HEK293T (cell line): Measurements from ENCODE around the gene GRAP.

Experiments used
- CTCF ChIA-PET: fragments of 350-600 bp; formaldehyde crosslinking; extraction: SDS; loops from one replicate; lab custom pipeline; 2021; ENCODE audit warnings: antibody characterized with exemption, inconsistent platforms; lab: Yijun Ruan, JAX
- POLR2A ChIA-PET: fragments of 350-600 bp; formaldehyde crosslinking; extraction: SDS; loops from one replicate; lab custom pipeline; 2020; ENCODE audit warnings: antibody characterized with exemption, inconsistent platforms; lab: Yijun Ruan, JAX
- DNase-seq: peaks from one replicate; pipeline ENCODE4 v3.0.0; 2012; ENCODE audit warnings: mixed read lengths; ENCODE audit errors: extremely low spot score
- ARNT ChIP-seq: fragments of 450-650 bp; IDR thresholded peaks from 2 replicates; pipeline ENCODE4 v1.6.1; 2017; ENCODE audit warnings: mild to moderate bottlenecking
- BHLHE40 ChIP-seq: fragments of 450-650 bp; IDR thresholded peaks from 2 replicates; pipeline ENCODE4 v1.6.1; 2016; ENCODE audit warnings: mild to moderate bottlenecking, moderate library complexity, borderline replicate concordance
- CTBP1 ChIP-seq: fragments of 450-650 bp; IDR thresholded peaks from 2 replicates; pipeline ENCODE4 v1.6.1; 2016; ENCODE audit warnings: borderline replicate concordance
- ELF4 ChIP-seq: fragments of 450-650 bp; IDR thresholded peaks from 2 replicates; pipeline ENCODE4 v1.6.1; 2017; ENCODE audit warnings: antibody characterized with exemption
- FOXA1 ChIP-seq: fragments of 450-650 bp; IDR thresholded peaks from 2 replicates; pipeline ENCODE4 v1.6.1; 2016; ENCODE audit warnings: mild to moderate bottlenecking
- FOXK2 ChIP-seq: fragments of 450-650 bp; IDR thresholded peaks from 2 replicates; pipeline ENCODE4 v1.6.1; 2016; ENCODE audit warnings: mild to moderate bottlenecking
- FOXM1 ChIP-seq: fragments of 450-650 bp; IDR thresholded peaks from 2 replicates; pipeline ENCODE4 v1.6.1; 2017; ENCODE audit warnings: mild to moderate bottlenecking, borderline replicate concordance
- HDGF ChIP-seq: fragments of 450-650 bp; IDR thresholded peaks from 2 replicates; pipeline ENCODE4 v1.6.1; 2017; ENCODE audit warnings: antibody characterized with exemption, borderline replicate concordance
- L3MBTL2 ChIP-seq: fragments of 450-650 bp; conservative IDR thresholded peaks from 2 replicates; pipeline ENCODE4 v1.6.1; 2016; ENCODE audit warnings: mild to moderate bottlenecking
- LEF1 ChIP-seq: fragments of 450-650 bp; IDR thresholded peaks from 2 replicates; pipeline ENCODE4 v1.6.1; 2017; ENCODE audit warnings: mild to moderate bottlenecking, borderline replicate concordance
- NFRKB ChIP-seq: fragments of 450-650 bp; IDR thresholded peaks from 2 replicates; pipeline ENCODE4 v1.6.1; 2016; ENCODE audit warnings: mild to moderate bottlenecking, moderate library complexity
- SP1 ChIP-seq: fragments of 450-650 bp; IDR thresholded peaks from 2 replicates; pipeline ENCODE4 v1.6.1; 2017
- SUZ12 ChIP-seq: fragments of 450-650 bp; IDR thresholded peaks from 2 replicates; pipeline ENCODE4 v1.6.1; 2016; ENCODE audit warnings: mild to moderate bottlenecking
- TARDBP ChIP-seq: fragments of 450-650 bp; IDR thresholded peaks from 2 replicates; pipeline ENCODE4 v1.6.1; 2016
- ZNF384 ChIP-seq: fragments of 450-650 bp; IDR thresholded peaks from 2 replicates; pipeline ENCODE4 v1.6.1; 2016
- TF ChIP-seq, protein P1 (sequence below): fragments of 450-650 bp; IDR thresholded peaks from 2 replicates; pipeline ENCODE4 v1.6.1; 2016

The GRAP gene

GRCh38 chr17:19017804-19018599 lies 28.8 kb downstream of the GRAP start:
- ChIA-PET CTCF (no interaction called here), POLR2A (no interaction called here)
- TF ChIP-seq L3MBTL2 (no peak), FOXA1 (no peak), HDGF (no peak), NFRKB (no peak), CTBP1 (no peak)
- DNase-seq: no peak

DNA sequence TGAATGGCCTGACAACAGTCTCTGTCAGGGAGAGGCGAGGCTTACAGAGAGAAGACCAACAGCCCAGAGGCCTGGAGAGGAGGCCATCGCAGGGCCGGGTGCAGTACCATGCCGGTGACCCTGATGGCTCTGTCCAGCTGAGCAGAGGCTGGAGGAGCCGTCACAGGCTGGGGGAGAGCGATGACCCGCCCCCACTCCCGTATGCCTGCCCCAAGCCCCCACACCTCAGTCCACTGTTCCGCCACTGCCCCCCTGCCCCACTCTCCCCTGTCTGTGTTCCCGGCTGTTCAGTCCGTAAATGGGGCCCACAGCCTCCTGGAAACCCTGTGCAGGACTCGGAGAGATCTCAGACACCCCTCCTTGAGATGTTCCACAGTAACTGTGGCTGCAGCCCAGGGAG lies 29.4 kb downstream of the GRAP start:
- CTCF ChIA-PET: no interaction called here
- POLR2A ChIA-PET: no interaction called here
- TF ChIP-seq BHLHE40: no peak
- TF ChIP-seq, protein P1, sequence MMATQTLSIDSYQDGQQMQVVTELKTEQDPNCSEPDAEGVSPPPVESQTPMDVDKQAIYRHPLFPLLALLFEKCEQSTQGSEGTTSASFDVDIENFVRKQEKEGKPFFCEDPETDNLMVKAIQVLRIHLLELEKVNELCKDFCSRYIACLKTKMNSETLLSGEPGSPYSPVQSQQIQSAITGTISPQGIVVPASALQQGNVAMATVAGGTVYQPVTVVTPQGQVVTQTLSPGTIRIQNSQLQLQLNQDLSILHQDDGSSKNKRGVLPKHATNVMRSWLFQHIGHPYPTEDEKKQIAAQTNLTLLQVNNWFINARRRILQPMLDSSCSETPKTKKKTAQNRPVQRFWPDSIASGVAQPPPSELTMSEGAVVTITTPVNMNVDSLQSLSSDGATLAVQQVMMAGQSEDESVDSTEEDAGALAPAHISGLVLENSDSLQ: no peak
- TF ChIP-seq ELF4: no peak
- TF ChIP-seq FOXM1: no peak
- TF ChIP-seq HDGF: no peak
- TF ChIP-seq ZNF384: no peak

GRCh38 chr17:19016881-19017280 lies 29.9 kb downstream of the GRAP start:
- TF ChIP-seq BHLHE40 (no peak), FOXK2 (no peak), SUZ12 (no peak), SP1 (no peak), FOXA1 (no peak), NFRKB (no peak), HDGF (no peak), LEF1 (no peak)
- TF ChIP-seq, protein P1: no peak
- POLR2A ChIA-PET: interaction anchor here (0.9 kb wide), 1 partner anchor 12 kb away, joined by 4 read pairs; the partner anchor contains the start of gene FAM83G
- CTCF ChIA-PET: interaction anchor here (0.6 kb wide), 1 partner anchor 56 kb away, joined by 4 read pairs; no protein-coding TSS in a partner anchor
- no peak for DNase-seq

More for the DNA sequence above, 29.4 kb downstream of the GRAP start:
- DNase-seq: no peak

- CTCF ChIA-PET: interaction anchor here (0.6 kb wide), 1 partner anchor 55 kb away, joined by 4 read pairs; no protein-coding TSS in a partner anchor
- no peak for TF ChIP-seq LEF1
- TF ChIP-seq ARNT: no peak
- TF ChIP-seq HDGF: no peak
- no peak for TF ChIP-seq SUZ12
- TF ChIP-seq TARDBP: no peak
- no peak for TF ChIP-seq NFRKB
- no peak for TF ChIP-seq L3MBTL2
- TF ChIP-seq FOXA1: no peak
- no peak for TF ChIP-seq FOXM1
- TF ChIP-seq FOXK2: no peak
- no peak for TF ChIP-seq SP1
- TF ChIP-seq BHLHE40: no peak
- no peak for TF ChIP-seq CTBP1
- no peak for TF ChIP-seq ZNF384
- no peak for TF ChIP-seq ELF4
- TF ChIP-seq, protein P1: no peak
- POLR2A ChIA-PET: interaction anchor here (0.9 kb wide), 1 partner anchor 12 kb away, joined by 4 read pairs; the partner anchor contains the start of gene FAM83G
- DNase-seq: no peak
Observed at GRCh38 chr17:19016297-19016696, 30.5 kb downstream of the GRAP start.

- ChIA-PET CTCF (no interaction called here), POLR2A (no interaction called here)
- no peak for TF ChIP-seq SUZ12
- no peak for TF ChIP-seq FOXK2
- no peak for TF ChIP-seq FOXM1
- TF ChIP-seq FOXA1: no peak
- no peak for TF ChIP-seq TARDBP
- TF ChIP-seq, protein P1: no peak
- no peak for TF ChIP-seq SP1
- DNase-seq: no peak
Observed at GRCh38 chr17:19015428-19015827, 31.3 kb downstream of the GRAP start.

DNA sequence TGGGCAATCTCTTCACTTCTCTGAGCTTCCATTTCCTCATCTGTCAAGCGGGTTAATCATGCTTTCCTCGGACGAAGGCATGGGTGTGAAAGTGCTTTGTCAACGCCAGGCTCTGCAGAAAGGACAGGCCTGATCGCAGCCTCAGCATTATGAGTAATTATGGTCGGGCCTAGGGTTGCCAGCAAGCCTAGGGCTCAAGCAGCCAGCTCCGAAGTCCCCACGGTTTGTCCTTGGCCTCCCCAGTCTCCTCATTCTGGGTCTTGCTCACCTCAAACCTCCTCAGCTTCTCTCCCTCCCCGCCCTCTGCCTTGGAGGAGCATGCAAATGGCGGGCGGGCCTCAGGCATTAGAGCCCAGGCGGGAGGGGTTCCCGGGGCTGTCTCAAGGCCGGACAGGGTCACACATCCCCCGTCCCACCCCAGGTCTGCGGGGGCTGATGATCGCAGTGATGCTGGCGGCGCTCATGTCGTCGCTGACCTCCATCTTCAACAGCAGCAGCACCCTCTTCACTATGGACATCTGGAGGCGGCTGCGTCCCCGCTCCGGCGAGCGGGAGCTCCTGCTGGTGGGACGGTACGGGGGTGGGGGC lies 32.0 kb downstream of the GRAP start:
- TF ChIP-seq SP1: no peak
- no peak for DNase-seq
- POLR2A ChIA-PET: interaction anchor here (0.6 to 2.2 kb wide), 2 partner anchors 10 to 1039 kb away, joined by 3 to 6 read pairs; partner anchors contain the start of gene FAM83G
- CTCF ChIA-PET: no interaction called here
